Suppressor macrophage treated with lipopolysaccharide for 1 hour (primary cell): ENCODE data around the gene CRIM1.

Source experiments
- DNase-seq, 3 donors: peaks; one replicate each; pipeline ENCODE4 v3.0.0-alpha.2; 2020 to 2022

CRIM1 gene

DNA sequence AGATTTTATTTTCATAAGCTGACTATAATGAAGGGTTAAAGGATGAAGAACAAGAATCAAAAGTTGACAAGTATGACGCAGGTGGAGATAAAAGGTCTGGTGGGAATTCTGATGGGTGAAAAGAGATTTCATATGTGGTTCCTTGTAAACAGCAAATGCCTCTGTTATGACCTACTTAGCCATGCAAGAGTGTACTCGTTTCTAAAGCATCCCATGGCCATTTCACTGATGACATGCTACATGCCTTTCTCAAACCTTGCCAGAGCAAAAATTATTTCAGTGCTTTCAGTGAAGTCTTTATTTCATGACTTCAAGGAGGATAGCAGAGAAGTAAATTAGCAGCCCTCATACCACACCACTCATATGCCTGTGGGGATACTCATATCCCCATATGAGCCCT, 170.6 kb downstream of the CRIM1 start:
- no peak for DNase-seq

DNA sequence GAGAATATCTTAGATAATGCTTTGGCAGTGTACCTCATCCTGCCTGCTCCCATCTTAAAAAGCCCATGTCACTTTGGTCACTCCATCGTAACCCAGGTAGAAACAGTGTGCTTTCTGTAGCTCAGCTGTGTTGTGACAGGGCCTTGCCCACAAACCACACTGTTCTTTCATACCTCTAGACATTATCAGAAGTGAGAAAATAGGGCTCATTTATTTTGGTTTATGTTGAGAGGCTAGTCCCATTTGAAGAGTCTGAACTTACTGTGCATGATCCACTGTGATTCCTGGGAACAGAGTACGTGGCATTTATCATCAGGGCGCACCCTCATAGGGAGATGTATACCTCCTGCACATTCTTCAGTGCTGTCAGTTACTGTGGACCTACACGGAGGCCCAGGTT, 172.7 kb downstream of the CRIM1 start:
- no peak for DNase-seq

DNA sequence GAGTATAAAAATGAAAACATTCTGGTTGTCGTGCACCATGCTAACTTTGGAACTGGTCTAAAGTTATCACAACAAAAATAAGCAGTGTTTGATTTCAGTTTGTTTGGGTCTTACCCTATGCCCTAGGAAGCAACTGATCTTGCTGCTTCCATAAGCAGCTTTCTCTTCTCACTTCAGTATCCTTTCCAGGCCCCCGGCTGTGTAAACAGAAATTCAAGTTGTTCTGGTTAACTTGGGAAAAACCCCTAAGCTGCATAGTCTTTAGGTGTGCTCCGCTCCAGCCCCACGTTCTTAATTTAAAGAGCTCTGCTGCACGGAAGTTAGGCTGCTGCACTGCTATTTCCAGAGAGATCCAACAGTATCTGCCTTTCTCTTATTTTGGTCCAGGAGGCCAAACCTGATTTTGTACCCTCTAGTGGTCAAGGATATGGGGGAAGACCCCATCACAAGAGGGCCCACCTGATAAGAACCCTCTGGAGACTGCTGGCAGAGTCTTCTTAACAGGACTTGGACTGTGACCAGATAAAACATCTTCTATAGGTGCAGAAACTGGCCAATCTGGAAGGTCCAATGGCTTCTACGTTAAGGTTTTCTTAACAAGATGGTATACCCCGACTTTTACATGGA, 173.3 kb downstream of the CRIM1 start:
- DNase-seq, result no peak

DNA sequence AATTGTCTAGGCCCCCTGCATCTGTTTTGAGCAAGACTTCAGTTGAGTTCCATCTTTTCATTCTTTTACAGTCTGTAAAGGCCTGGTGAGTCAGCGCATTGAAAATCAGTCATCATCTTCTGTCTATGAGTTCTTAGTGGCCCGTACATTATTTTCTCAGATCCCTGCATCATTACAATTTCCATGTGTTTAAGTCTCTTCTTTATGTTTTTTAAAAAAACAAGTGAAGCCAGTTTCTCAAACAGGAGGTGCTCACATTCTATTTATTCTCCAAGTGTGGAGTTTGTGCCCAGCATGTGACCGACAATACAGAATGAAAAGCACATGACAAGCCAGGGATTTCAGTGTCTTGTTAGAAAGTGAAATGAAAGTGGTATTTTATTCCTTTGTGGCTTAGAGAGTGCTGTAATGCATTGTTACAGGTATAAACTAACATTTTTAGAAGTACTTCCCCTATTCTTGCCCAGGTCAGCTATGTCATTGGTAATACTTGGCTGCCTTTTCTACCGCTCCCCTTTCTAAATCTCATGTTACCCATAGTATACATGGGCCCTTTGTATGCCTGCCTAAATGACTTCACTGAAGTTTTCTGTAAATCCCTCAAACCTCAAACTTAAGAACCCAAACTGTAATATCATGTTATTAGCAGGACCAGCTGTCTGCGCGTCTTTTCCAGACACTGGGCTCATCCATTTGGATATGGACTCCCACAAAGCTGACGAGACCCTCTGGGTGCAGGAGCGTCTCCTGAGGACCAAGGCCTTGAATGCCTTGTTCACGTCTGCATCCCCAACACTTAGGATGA, 174.8 kb downstream of the CRIM1 start:
- peak; percentile 35 to 59 (median 49) for DNase-seq

DNA sequence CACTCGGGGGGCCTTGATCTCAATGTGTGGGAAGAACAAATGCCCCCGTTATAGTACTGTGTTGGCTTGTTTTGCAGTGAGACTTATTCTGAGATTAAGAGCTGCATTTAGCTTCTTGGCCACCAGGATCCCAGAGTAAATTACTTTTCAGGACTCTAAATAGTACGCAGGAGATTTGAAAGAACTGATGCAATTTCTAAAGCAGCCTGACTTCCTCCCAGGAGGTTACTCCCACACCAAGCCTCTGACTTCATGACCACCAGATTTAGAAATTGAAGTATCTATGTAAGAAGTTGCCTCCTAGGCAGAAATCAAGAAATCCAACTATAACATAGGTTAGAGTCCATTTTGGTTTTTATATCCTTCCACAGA, 175.4 kb downstream of the CRIM1 start:
- DNase-seq, result peak; percentile 76 to 86 (median 84)

DNA sequence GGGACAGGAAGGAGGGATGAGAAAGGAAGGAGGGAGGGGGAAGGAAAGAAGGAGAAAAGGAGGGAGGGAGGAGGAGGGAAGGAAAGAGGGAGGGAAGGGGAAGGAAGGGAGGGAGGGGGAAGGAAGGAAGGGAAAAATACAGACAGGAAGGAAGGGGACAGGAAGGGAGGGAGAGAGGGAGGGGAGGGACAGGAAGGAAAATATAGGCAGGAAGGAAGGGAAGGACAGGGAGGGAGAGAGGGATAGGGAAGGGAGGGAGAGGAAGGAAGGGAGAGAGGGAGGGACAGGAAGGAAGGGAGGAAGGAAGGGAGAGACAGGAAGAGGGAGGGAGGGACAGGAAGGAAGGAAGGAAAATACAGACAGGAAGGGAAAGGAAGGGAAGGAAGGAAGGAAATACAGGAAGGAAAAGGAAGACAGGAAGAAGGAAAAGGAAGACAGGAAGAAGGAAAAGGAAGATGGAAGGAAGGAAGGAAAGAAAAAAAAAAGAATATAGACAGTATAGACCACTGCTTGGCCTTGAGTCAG, 178.8 kb downstream of the CRIM1 start:
- no peak for DNase-seq

DNA sequence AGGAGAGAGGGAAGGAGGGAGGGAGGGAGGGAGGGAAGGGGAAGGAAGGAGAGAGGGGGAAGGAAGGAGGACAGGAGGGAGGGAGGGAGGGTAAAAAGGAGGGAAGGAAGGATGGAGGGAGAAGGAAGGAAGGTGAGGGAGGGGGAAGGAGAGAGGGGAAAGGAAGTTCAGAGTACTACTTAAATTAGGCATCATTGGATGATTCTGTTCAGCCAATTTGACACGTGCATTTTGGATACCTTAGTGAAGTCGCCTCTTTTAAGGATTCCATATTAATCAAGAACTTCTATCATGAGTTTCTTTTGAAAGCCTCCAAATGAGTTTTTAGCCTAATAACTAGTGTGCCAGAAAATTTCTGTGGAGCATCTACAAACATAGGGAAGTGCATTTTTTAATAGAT, 179.5 kb downstream of the CRIM1 start:
- no peak for DNase-seq

DNA sequence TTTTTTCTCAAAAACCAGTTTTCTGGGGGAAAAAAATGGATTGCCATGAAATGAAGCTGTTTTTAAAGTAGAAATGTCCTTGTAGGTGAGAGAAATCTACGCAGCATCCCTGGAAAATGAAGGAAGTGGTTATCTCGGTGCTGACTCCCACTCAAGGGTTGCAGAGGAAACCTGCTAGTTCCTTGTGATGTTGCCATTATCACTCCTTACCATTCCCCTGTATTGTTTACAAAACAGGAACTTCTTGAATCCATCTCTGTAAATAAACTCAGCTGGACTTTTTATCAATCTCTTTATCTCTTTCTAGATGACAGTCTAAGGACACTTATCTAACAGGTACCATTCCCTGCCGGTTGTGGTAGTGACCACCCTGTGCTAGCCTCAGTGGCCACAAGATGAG, 181.2 kb downstream of the CRIM1 start:
- DNase-seq, result no peak

DNA sequence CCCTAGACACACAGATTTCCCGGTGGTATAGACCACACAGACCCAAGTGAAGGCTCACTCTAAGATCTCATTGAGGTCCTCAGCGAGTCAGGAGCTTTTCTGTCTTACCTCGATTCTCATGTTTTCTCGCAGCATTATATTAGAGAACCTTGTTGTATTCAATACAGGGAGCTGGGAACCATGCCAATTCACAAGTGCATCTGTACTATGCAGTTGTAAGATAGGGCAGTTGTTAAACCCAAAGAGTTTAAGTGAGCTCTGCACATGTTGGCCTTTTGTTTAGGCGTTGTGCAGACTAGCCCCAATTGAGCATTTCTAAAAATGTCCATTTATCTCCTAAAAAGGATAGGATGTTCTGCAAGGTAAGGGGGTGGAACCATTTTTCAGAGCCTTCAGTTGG, 182.8 kb downstream of the CRIM1 start:
- no peak for DNase-seq

DNA sequence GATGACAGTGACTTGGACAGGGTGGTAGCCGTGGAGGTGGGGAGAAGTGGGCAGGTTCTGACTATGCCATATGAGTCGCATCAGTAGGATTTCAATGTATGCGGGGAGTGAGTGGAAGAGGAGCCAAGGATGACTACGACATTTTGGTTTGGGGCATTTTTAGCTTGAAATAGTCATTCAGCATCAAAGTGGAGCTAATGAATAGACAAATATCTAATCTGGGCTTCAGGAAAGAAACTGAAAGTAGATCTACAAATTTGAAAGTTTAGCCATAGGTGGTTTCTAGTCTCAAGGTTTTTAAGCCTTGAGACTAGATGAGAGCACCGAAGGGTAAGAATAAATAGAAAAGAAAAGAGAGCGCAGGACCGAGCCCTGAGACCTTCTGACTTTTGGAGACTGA, 184.1 kb downstream of the CRIM1 start:
- peak in 1 of 3 donors; percentile 27 for DNase-seq

DNA sequence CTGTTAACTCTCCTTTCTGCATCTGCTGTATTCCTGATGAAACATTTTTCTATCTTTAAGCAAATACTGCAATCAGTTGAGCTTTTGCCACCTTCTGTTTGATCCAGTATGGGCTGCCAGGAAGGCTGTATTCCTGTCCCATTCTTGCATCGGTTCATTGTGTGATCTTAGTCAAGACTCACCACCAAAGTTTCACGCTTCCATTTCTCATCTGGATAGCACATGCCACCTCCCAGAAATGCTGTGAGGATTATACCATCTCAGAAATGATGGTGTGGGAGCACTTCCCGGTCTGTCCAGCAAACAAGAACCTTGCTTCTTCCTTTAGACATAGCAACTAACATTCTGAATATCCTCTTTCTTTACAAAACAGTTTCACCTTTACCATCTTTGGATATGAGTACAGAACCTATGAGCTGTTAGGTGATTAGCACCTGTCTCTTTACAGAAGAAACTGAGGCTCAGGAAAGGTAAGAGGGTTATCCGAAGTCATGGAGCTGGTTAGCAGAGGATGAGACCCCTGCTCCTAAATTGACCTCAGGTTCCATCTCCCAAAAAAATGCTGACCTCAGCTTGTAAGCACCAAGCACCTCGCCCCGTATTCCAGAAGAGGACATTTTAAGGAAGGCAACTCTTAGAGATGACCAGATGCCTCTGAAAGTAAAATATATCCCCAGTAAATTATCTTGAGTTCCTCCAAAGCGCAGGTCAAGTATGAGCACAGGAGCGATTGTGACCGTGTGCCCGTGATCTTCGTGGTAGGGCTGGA, 185.6 kb downstream of the CRIM1 start:
- no peak for DNase-seq

DNA sequence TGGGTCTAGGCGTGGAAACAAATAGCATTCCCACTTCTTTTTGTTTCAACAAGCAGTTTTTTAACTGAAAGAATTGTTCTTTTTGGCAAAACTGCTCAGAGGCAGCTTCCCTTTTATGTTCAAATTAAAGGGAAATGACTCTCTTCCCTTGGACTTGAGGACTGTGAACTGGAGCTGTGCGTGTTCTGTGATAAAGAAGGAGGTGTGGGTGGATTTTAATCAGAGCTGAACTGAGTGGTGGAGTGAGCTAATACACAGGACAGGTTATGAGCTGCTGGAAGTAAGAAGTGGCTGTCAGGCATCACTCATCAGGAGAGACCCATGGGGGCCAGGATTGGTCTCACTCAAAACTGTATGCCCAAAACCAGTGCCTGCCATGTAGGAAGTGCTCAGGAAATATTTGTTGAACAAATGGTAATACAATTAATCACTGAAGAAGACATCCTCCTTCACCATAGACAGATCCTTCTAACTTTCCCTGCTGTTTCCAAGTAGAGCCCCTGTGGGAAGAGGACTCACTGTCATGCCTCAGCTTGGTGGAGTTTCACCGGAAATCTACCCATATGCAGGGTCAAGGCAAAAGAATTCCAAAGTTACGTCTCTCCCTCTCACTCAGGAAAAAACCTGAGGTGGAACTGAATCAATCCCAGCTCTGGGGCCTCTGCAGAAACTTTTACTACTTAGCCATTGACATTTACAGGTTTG, 186.5 kb downstream of the CRIM1 start:
- peak; percentile 27 to 54 (median 33) for DNase-seq

DNA sequence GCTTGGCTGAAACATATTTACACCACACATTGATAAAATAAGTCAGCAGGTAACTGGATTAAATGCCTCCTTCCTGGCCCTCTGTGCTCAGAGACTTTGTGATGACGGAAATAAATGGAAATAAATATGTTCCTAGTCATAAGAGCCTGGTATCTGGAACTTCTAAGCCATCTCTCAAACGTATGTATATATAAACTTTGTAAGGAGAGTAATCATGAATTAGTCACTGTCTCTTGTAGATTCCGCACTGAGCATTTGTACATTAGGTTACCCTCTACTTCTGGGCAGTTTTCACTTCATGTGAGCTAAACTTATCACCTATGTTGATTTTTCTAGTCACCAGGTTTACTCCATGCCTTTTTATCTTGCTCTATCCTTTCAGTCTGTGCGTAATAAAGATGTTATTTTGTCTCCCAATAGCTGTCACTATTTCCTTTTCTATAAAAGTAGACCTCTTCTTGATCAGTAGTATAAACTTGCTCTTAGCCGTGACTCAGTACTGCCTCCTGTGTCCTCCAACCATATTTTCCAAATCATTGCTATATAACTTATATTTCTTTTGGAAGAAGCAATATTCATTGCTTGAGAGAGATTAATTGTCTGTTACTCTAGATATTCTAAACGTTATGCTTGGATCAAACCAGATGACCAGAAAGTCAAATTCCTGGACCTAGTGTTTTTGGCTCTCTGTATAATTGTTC, 189.2 kb downstream of the CRIM1 start:
- DNase-seq, result no peak

DNA sequence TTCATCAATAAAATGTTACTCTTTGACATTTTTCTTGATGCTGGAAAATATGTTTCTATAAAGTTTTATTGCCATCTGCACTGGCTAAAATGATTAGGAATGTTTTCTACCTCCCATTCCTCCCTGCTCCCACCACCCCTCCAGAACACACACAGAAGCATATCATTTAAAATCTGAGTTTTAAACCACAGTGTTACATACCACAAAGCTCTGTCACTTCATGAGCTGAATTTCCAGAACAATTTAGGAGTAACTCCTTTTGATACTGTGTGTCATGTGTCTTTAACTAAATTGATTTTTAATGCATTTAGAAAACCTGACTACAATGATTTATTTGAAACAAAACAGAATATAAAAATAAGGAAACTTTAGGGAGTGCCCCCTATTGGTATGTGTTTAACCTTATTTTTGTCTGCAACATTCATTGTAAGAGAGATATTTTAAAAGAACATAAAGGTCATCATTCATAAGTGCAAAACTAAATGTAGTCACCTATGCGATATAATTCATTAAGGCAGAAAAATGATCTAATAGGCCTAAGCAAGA, 190.4 kb downstream of the CRIM1 start:
- DNase-seq, result no peak

DNA sequence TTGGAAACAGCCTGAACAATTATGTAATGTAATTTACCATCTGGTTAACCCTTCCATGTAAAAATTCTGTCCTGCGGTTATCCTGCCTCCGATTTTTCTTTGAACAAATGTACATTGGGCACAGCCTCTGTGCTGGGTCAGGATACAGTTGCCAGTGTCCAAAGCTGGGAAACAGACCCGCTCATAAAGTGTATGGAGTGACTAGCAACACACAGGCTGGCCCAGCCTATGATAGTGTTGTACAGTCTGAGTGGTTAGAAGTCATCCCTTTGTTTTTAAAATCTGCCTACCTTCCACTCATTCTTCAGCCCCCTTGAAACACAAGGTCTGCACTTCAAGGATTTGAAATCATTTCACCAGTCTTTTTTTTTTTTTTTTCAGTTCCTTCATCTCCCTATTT, 192.3 kb downstream of the CRIM1 start:
- DNase-seq, result no peak

DNA sequence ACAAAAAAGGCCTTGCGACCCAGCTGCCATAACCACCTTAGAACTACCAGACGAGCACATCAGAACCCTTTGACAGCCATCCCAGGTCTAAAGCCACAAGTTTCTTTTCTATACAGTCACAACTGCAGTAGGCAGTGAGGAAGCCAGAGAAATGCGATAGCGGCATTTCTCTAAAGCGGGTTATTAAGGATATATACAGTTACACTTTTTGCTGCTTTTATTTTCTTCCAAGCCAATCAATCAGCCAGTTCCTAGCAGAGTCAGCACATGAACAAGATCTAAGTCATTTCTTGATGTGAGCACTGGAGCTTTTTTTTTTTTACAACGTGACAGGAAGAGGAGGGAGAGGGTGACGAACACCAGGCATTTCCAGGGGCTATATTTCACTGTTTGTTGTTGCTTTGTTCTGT, 193.6 kb downstream of the CRIM1 start:
- peak; percentile 28 to 52 (median 44) for DNase-seq

DNA sequence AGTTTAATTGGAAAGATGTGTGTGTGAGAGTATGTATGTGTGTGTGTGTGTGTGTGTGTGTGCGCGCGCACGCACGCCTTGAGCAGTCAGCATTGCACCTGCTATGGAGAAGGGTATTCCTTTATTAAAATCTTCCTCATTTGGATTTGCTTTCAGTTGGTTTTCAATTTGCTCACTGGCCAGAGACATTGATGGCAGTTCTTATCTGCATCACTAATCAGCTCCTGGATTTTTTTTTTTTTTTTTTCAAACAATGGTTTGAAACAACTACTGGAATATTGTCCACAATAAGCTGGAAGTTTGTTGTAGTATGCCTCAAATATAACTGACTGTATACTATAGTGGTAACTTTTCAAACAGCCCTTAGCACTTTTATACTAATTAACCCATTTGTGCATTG, 194.4 kb downstream of the CRIM1 start:
- DNase-seq, result no peak

DNA sequence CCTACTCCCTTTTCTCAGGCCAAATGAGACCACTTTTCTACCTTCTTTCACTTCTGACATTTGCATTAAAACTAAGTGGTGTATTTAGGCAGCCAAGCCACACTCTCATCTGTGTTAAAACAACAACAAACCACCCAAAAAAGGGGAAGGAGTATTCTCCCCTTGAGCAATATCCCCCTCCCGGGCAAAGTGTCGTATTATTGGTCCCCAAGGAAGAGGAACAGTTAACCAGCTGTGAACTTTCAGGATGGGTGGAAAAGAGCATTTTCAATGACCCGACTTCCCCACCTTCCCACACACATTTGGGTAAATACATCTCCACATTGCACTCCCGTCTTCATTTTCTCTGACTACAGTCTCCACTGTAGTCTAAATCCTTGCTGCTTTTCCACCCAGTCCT, 198.1 kb downstream of the CRIM1 start:
- peak; percentile 78 to 83 (median 79) for DNase-seq

DNA sequence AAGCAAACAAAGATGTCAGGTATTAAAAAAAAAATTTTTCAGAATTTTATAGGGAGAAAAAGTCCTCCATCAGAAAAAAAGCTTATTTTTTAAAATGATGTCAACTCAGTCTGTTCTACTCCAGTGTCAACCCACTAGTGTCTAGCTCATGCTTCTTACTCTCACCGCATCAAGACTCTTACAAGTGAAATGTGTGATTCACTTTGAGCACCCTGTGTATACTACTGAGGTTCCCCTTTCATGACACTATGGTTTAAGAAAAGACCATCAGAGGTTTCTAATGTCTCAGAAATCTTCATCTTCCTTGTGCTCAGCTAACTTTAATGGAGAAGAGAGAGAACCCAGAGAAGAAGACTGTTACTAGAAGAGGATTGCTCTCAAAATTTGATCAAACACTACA, 199.0 kb downstream of the CRIM1 start:
- DNase-seq, result peak; percentile 22 to 68 (median 64)

DNA sequence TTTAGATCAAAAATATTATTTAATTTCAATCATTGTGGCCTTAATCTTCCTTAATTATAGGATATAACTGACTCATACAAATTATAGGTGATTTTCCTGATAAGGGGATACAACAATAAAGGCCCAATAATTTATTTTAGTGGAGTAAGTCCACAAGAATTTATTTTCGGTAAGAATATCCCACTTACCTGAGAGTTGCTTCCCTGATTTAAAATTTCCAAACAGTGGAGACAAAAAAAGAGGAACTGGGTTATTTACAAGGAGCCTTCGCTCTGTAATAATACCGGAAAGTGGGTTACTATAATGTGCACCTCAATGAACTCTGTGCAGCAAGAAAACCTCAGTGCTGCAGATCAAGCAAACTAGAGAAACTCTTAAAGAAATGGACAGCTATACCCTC, 200.2 kb downstream of the CRIM1 start:
- no peak for DNase-seq

DNA sequence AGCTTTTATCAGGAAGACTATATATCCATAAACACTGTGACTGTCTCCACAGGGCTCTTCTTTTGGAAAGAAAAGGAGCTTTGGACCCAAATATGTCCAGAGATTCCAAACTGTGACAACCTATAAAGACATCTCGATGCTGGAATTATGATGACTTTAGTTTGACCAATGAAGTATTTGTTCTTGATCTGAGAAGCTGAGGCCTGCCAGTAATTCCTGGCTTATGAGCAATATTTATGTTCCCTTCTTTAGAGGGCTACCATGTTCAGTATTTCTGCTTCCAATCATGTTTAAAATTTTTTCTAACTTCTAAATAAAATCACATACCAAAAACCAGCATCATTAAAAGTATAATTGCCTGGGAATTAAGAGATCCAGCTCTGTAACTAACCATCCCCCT, 201.3 kb downstream of the CRIM1 start:
- DNase-seq, result no peak
